Breast epithelium (tissue), 3 donors: Measurements from ENCODE around the gene GPX3.

Experiments
- POLR2AphosphoS5 ChIP-seq, 3 donors: sonication (generic); formaldehyde crosslinking; IDR thresholded peaks; one replicate each; pipeline ENCODE4 v1.6.1; 2017; ENCODE audit warnings: antibody characterized with exemption in 3 of 3
- TF ChIP-seq, protein P1 (sequence below), 3 donors: fragments of 450-650 bp; IDR thresholded peaks; one replicate each; pipeline ENCODE4 v1.5.1; 2016 to 2017; ENCODE audit warnings: antibody characterized with exemption in 3 of 3, mild to moderate bottlenecking in 3 of 3, moderate library complexity in 3 of 3

DNA sequence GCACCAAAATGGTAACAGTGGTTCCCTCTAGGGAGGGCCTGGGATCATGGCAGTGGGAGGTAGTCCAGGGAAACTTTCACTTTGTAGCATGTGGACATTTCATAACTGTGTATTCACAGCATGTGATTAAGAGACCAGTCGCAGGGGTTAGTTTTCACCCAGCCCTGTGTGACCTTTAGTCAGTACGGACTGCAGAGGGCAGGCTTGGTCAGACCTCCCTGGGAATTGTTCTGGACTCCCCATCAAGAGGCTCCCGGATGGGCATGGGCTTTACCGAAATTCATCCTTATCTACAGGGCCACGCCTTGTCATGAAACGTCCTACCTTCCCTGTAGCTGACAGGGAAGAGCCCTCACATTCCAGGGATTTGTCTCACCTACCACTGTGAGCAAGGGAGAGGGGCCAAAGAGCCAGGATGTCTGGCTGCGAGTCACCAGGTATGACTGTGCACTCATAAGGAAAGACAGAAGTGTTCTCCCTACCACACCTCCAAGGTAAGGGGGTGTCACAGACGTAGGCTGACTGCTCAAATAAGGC, 19.9 kb downstream of the GPX3 start:
- TF ChIP-seq, protein P1, sequence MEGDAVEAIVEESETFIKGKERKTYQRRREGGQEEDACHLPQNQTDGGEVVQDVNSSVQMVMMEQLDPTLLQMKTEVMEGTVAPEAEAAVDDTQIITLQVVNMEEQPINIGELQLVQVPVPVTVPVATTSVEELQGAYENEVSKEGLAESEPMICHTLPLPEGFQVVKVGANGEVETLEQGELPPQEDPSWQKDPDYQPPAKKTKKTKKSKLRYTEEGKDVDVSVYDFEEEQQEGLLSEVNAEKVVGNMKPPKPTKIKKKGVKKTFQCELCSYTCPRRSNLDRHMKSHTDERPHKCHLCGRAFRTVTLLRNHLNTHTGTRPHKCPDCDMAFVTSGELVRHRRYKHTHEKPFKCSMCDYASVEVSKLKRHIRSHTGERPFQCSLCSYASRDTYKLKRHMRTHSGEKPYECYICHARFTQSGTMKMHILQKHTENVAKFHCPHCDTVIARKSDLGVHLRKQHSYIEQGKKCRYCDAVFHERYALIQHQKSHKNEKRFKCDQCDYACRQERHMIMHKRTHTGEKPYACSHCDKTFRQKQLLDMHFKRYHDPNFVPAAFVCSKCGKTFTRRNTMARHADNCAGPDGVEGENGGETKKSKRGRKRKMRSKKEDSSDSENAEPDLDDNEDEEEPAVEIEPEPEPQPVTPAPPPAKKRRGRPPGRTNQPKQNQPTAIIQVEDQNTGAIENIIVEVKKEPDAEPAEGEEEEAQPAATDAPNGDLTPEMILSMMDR (IDR thresholded peaks at IDR 0.05): no peak
- TF ChIP-seq POLR2AphosphoS5 (IDR thresholded peaks at IDR 0.05): peak in 1 of 3 donors; percentile 47
